PFSK-1 (cell line): Measurements from ENCODE around the gene CCK.

ENCODE experiments used
- POLR2AphosphoS5 ChIP-seq: IDR thresholded peaks from 2 replicates; pipeline ENCODE4 v1.6.1; 2012; ENCODE audit warnings: low read depth, mild to moderate bottlenecking, control low read depth, low read length, moderate library complexity
- SIN3A ChIP-seq: IDR thresholded peaks from 2 replicates; pipeline ENCODE4 v1.6.1; 2012; ENCODE audit warnings: mild to moderate bottlenecking, low read length, moderate library complexity, borderline replicate concordance; ENCODE audit not compliant: insufficient read depth
- TAF1 ChIP-seq: IDR thresholded peaks from 2 replicates; pipeline ENCODE4 v1.6.1; 2012; ENCODE audit warnings: low read length, control low read depth, borderline replicate concordance; ENCODE audit not compliant: insufficient read depth

- TF ChIP-seq POLR2AphosphoS5 (no peak), SIN3A (no peak), TAF1 (no peak)
These were observed 23.0 kb upstream of the CCK start for GRCh38 chr3:42289026-42289425.
